Right ventricle myocardium inferior (tissue), 1 donor: ENCODE results near the gene RAB38. TPM values are rescaled to one million over a fixed set of nuclear protein-coding genes. Genes with fewer than 3 reads are reported as not detected.

Experiments used
- ATAC-seq: fragments of 200-7000 bp; cut with Tn5 transposase; one replicate; pipeline ENCODE4 v1.9.1; 2020; ENCODE audit warnings: mild to moderate bottlenecking, moderate library complexity
- DNase-seq: peaks from one replicate; pipeline ENCODE4 v3.0.0; 2021; ENCODE audit errors: missing footprints
- intact Hi-C: fragments of 100-400 bp; cut with DNase I; formaldehyde crosslinking; loops from one replicate; pipeline ENCODE4 v1.11.0; 2022
- long read RNA-seq: library from polyadenylated mRNA; unstranded; transcript quantifications from one replicate; pipeline ENCODE4 v2.0.0, GENCODE V29; 2021
- total RNA-seq: library from RNA; stranded (reverse); fragmentation: NEBNext Ultra II Directional; extraction: Animal tissue kit (Norgen Biotek cat#: 25700); gene quantifications from one replicate; pipeline ENCODE4 v1.2.1, GENCODE V29; 2021
- donor health status: DM: no; HTN: yes; CAD: no; lungs with severe emphysema.

Gene RAB38
- 0.70 TPM for total RNA-seq
- long read RNA-seq: 0 reads

- peak; percentile 72 for ATAC-seq
- intact Hi-C loops: no loop called here
- peak; percentile 83 for DNase-seq
Observed at GRCh38 chr11:88174709-88175568, at the start of gene RAB38. Gene RAB38, minus strand, starts transcription at chr11:88175443. Its CDS starts 59 bp downstream, at chr11:88175384.

- intact Hi-C loops: no loop called here
- DNase-seq (no peak), ATAC-seq (no peak)
Observed at GRCh38 chr11:88213406-88213805, 38.2 kb upstream of the RAB38 start.

GRCh38 chr11:88212300-88212699 is 37.1 kb upstream of the RAB38 start:
- DNase-seq (no peak), ATAC-seq (no peak)
- intact Hi-C loops: no loop called here

GRCh38 chr11:88208745-88209144 is 33.5 kb upstream of the RAB38 start:
- DNase-seq (no peak), ATAC-seq (no peak)
- intact Hi-C loops: no loop called here

- DNase-seq (no peak), ATAC-seq (no peak)
- intact Hi-C loops: no loop called here
Observed at GRCh38 chr11:88206751-88207150, 31.5 kb upstream of the RAB38 start.

GRCh38 chr11:88204353-88204752 is 29.1 kb upstream of the RAB38 start:
- intact Hi-C loops: no loop called here

GRCh38 chr11:88203604-88204003 is 28.4 kb upstream of the RAB38 start:
- intact Hi-C loops: no loop called here
- DNase-seq (no peak), ATAC-seq (no peak)

More at GRCh38 chr11:88204353-88204752, 29.1 kb upstream of the RAB38 start:
- ATAC-seq: no peak
- no peak for DNase-seq

GRCh38 chr11:88202498-88202897 is 27.3 kb upstream of the RAB38 start:
- ATAC-seq (no peak), DNase-seq (no peak)
- intact Hi-C loops: no loop called here

GRCh38 chr11:88196393-88196792 is 21.1 kb upstream of the RAB38 start:
- ATAC-seq (no peak), DNase-seq (no peak)
- intact Hi-C loops: no loop called here

GRCh38 chr11:88195908-88196307 is 20.7 kb upstream of the RAB38 start:
- ATAC-seq (no peak), DNase-seq (no peak)
- intact Hi-C loops: no loop called here

GRCh38 chr11:88194990-88195389 is 19.7 kb upstream of the RAB38 start:
- intact Hi-C loops: no loop called here
- no peak for ATAC-seq
- DNase-seq: no peak

- no peak for DNase-seq
- intact Hi-C loops: no loop called here
- no peak for ATAC-seq
Observed at GRCh38 chr11:88193278-88193677, 18.0 kb upstream of the RAB38 start.

- no peak for ATAC-seq
- intact Hi-C loops: no loop called here
- no peak for DNase-seq
Observed at GRCh38 chr11:88188932-88189253, 13.7 kb upstream of the RAB38 start.

GRCh38 chr11:88188251-88188931 is 13.1 kb upstream of the RAB38 start:
- DNase-seq (no peak), ATAC-seq (no peak)
- intact Hi-C loops: no loop called here

- intact Hi-C loops: no loop called here
- no peak for ATAC-seq
- no peak for DNase-seq
Observed at GRCh38 chr11:88183233-88183632, 8.0 kb upstream of the RAB38 start.

GRCh38 chr11:88181776-88182175 is 6.5 kb upstream of the RAB38 start:
- DNase-seq: no peak
- intact Hi-C loops: no loop called here
- no peak for ATAC-seq

- intact Hi-C loops: no loop called here
- ATAC-seq (no peak), DNase-seq (no peak)
Observed at GRCh38 chr11:88179971-88180629, 4.9 kb upstream of the RAB38 start.

GRCh38 chr11:88179141-88179540 is 3.9 kb upstream of the RAB38 start:
- DNase-seq (no peak), ATAC-seq (no peak)
- intact Hi-C loops: no loop called here

GRCh38 chr11:88178191-88178590 is 2.9 kb upstream of the RAB38 start:
- intact Hi-C loops: no loop called here
- ATAC-seq (no peak), DNase-seq (no peak)

GRCh38 chr11:88175569-88176075 is 379 bp upstream of the RAB38 start:
- DNase-seq: no peak
- intact Hi-C loops: no loop called here
- ATAC-seq: no peak
